HEK293 (cell line): ENCODE measurements around the gene RCOR1.

Experiments used
- CTCF ChIA-PET: fragments of 350-600 bp; formaldehyde crosslinking; extraction: SDS; loops from one replicate; lab custom pipeline; 2021; ENCODE audit warnings: antibody characterized with exemption; lab: Yijun Ruan, JAX
- POLR2A ChIA-PET: fragments of 300-600 bp; formaldehyde crosslinking; extraction: SDS; loops from one replicate; lab custom pipeline; 2020; ENCODE audit warnings: antibody characterized with exemption, inconsistent platforms; lab: Yijun Ruan, JAX
- H3K27ac ChIP-seq: fragments of 200-500 bp; sonication (Bioruptor generic); 2 replicates; pipeline ENCODE4 v1.5.1; 2014; ENCODE audit warnings: low read depth, low read length, control low read depth, inconsistent platforms; ENCODE audit errors: extremely low read depth
- H3K36me3 ChIP-seq, 2 experiments: fragments of 200-500 bp in 1 of 2; sonication (Bioruptor generic) in 1 of 2; 1 replicate in 1 of 2; 2 replicates in 1 of 2; pipeline ENCODE4 v1.5.1; 2014 to 2017; ENCODE audit warnings: inconsistent platforms in 2 of 2, low read length in 2 of 2; ENCODE audit not compliant: control insufficient read depth in 2 of 2, insufficient read depth in 1 of 2
- H3K4me1 ChIP-seq: fragments of 200-500 bp; sonication (Bioruptor generic); 2 replicates; pipeline ENCODE4 v1.5.1; 2014; ENCODE audit warnings: mild to moderate bottlenecking, low read length, inconsistent platforms; ENCODE audit not compliant: control insufficient read depth, insufficient read depth
- H3K4me3 ChIP-seq: 2 replicates; pipeline ENCODE4 v1.5.1; 2011; ENCODE audit warnings: low read depth, mild to moderate bottlenecking, control low read depth, low read length, moderate library complexity
- H3K9me3 ChIP-seq: fragments of 200-500 bp; sonication (Bioruptor generic); 2 replicates; pipeline ENCODE4 v1.5.1; 2014; ENCODE audit warnings: low read depth, low read length, inconsistent platforms; ENCODE audit not compliant: control insufficient read depth, insufficient read depth
- GFI1B ChIP-seq: fragments of 450-650 bp; formaldehyde crosslinking; IDR thresholded peaks from 2 replicates; pipeline ENCODE4 v1.5.1; 2016; ENCODE audit warnings: missing biosample characterization, missing genetic modification characterization
- GLI2 ChIP-seq: fragments of 450-650 bp; formaldehyde crosslinking; IDR thresholded peaks from 2 replicates; pipeline ENCODE4; 2017; ENCODE audit warnings: missing biosample characterization, missing genetic modification characterization, low read depth, borderline replicate concordance
- GLI4 ChIP-seq: fragments of 450-650 bp; formaldehyde crosslinking; IDR thresholded peaks from 2 replicates; pipeline ENCODE4 v1.5.1; 2016; ENCODE audit warnings: missing biosample characterization, missing genetic modification characterization
- HOXD13 ChIP-seq: sonication (generic); formaldehyde crosslinking; IDR thresholded peaks from 2 replicates; pipeline ENCODE4 v1.8.0; 2022; ENCODE audit warnings: missing genetic modification reagents, borderline replicate concordance
- KLF10 ChIP-seq: fragments of 450-650 bp; IDR thresholded peaks from 2 replicates; pipeline ENCODE4 v1.5.1; 2018; ENCODE audit warnings: missing biosample characterization, mild to moderate bottlenecking, missing genetic modification characterization
- MEIS1 ChIP-seq: sonication (generic); formaldehyde crosslinking; IDR thresholded peaks from 2 replicates; pipeline ENCODE4 v1.8.1; 2022; ENCODE audit warnings: missing genetic modification reagents, mild to moderate bottlenecking, borderline replicate concordance
- OVOL3 ChIP-seq: fragments of 450-650 bp; formaldehyde crosslinking; IDR thresholded peaks from 2 replicates; pipeline ENCODE4 v1.5.1; 2016; ENCODE audit warnings: missing biosample characterization, missing genetic modification characterization
- SCRT2 ChIP-seq: fragments of 450-650 bp; formaldehyde crosslinking; IDR thresholded peaks from 2 replicates; pipeline ENCODE4 v1.5.1; 2016; ENCODE audit warnings: missing biosample characterization, missing genetic modification characterization
- SP3 ChIP-seq: fragments of 450-650 bp; formaldehyde crosslinking; IDR thresholded peaks from 2 replicates; pipeline ENCODE4 v1.5.1; 2016; ENCODE audit warnings: missing biosample characterization, missing genetic modification characterization
- ZBTB21 ChIP-seq: fragments of 450-650 bp; formaldehyde crosslinking; IDR thresholded peaks from 2 replicates; pipeline ENCODE4 v1.5.1; 2017; ENCODE audit warnings: missing biosample characterization, missing genetic modification characterization
- ZBTB8A ChIP-seq: fragments of 450-650 bp; formaldehyde crosslinking; IDR thresholded peaks from 2 replicates; pipeline ENCODE4 v1.5.1; 2016; ENCODE audit warnings: missing biosample characterization, missing genetic modification characterization
- ZNF138 ChIP-seq: fragments of 450-650 bp; formaldehyde crosslinking; IDR thresholded peaks from 2 replicates; pipeline ENCODE4 v1.5.1; 2016; ENCODE audit warnings: missing biosample characterization, missing genetic modification characterization, borderline replicate concordance
- ZNF16 ChIP-seq: fragments of 450-650 bp; formaldehyde crosslinking; IDR thresholded peaks from 2 replicates; pipeline ENCODE4 v1.5.1; 2016; ENCODE audit warnings: low read depth, missing biosample characterization, missing genetic modification characterization
- ZNF266 ChIP-seq: fragments of 450-650 bp; formaldehyde crosslinking; IDR thresholded peaks from 2 replicates; pipeline ENCODE4 v1.5.1; 2016; ENCODE audit warnings: missing biosample characterization, missing genetic modification characterization, low read depth
- ZNF302 ChIP-seq: fragments of 450-650 bp; formaldehyde crosslinking; IDR thresholded peaks from 2 replicates; pipeline ENCODE4 v1.5.1; 2016; ENCODE audit warnings: missing biosample characterization, missing genetic modification characterization, low read depth
- ZNF394 ChIP-seq: fragments of 450-650 bp; formaldehyde crosslinking; IDR thresholded peaks from 2 replicates; pipeline ENCODE4 v1.5.1; 2016; ENCODE audit warnings: missing biosample characterization, missing genetic modification characterization, mild to moderate bottlenecking, moderate library complexity, borderline replicate concordance
- ZNF416 ChIP-seq: fragments of 450-650 bp; formaldehyde crosslinking; IDR thresholded peaks from 2 replicates; pipeline ENCODE4 v1.5.1; 2016; ENCODE audit warnings: missing biosample characterization, missing genetic modification characterization
- ZNF423 ChIP-seq: fragments of 450-650 bp; formaldehyde crosslinking; IDR thresholded peaks from 2 replicates; pipeline ENCODE4 v1.5.1; 2016; ENCODE audit warnings: missing biosample characterization, missing genetic modification characterization
- ZNF433 ChIP-seq: fragments of 450-650 bp; formaldehyde crosslinking; IDR thresholded peaks from 2 replicates; pipeline ENCODE4 v1.5.1; 2016; ENCODE audit warnings: missing biosample characterization, missing genetic modification characterization, low read depth
- ZNF530 ChIP-seq: fragments of 450-650 bp; formaldehyde crosslinking; IDR thresholded peaks from 2 replicates; pipeline ENCODE4 v1.5.1; 2016; ENCODE audit warnings: low read depth, missing biosample characterization, missing genetic modification characterization
- ZNF555 ChIP-seq: fragments of 450-650 bp; formaldehyde crosslinking; conservative IDR thresholded peaks from 2 replicates; pipeline ENCODE4 v1.5.1; 2017; ENCODE audit warnings: missing biosample characterization, mild to moderate bottlenecking, missing genetic modification characterization, inconsistent platforms
- ZNF558 ChIP-seq: fragments of 450-650 bp; formaldehyde crosslinking; IDR thresholded peaks from 2 replicates; pipeline ENCODE4 v1.5.1; 2016; ENCODE audit warnings: missing biosample characterization, missing genetic modification characterization
- ZNF610 ChIP-seq: fragments of 450-650 bp; formaldehyde crosslinking; IDR thresholded peaks from 2 replicates; pipeline ENCODE4 v1.5.1; 2016; ENCODE audit warnings: missing biosample characterization, missing genetic modification characterization, borderline replicate concordance
- ZNF623 ChIP-seq: fragments of 450-650 bp; formaldehyde crosslinking; IDR thresholded peaks from 2 replicates; pipeline ENCODE4 v1.5.1; 2016; ENCODE audit warnings: missing biosample characterization, missing genetic modification characterization
- ZNF629 ChIP-seq: fragments of 450-650 bp; formaldehyde crosslinking; IDR thresholded peaks from 2 replicates; pipeline ENCODE4 v1.5.1; 2017; ENCODE audit warnings: missing biosample characterization, missing genetic modification characterization
- ZNF654 ChIP-seq: fragments of 450-650 bp; formaldehyde crosslinking; IDR thresholded peaks from 2 replicates; pipeline ENCODE4 v1.5.1; 2016; ENCODE audit warnings: low read depth, missing biosample characterization, missing genetic modification characterization
- ZNF664 ChIP-seq: fragments of 450-650 bp; formaldehyde crosslinking; IDR thresholded peaks from 2 replicates; pipeline ENCODE4 v1.5.1; 2016; ENCODE audit warnings: missing biosample characterization, missing genetic modification characterization
- ZNF701 ChIP-seq: fragments of 450-650 bp; formaldehyde crosslinking; IDR thresholded peaks from 2 replicates; pipeline ENCODE4 v1.5.1; 2016; ENCODE audit warnings: missing biosample characterization, missing genetic modification characterization
- ZNF777 ChIP-seq: fragments of 450-650 bp; formaldehyde crosslinking; IDR thresholded peaks from 2 replicates; pipeline ENCODE4 v1.5.1; 2017; ENCODE audit warnings: missing biosample characterization, missing genetic modification characterization, borderline replicate concordance
- ZNF830 ChIP-seq: fragments of 450-650 bp; IDR thresholded peaks from 2 replicates; pipeline ENCODE4 v1.5.0; 2018; ENCODE audit warnings: missing biosample characterization, missing genetic modification characterization, low read depth, mild to moderate bottlenecking, moderate library complexity
- ZSCAN30 ChIP-seq: fragments of 450-650 bp; IDR thresholded peaks from 2 replicates; pipeline ENCODE4 v1.5.1; 2018; ENCODE audit warnings: missing biosample characterization, mild to moderate bottlenecking, missing genetic modification characterization, moderate library complexity
- TF ChIP-seq, protein P1 (sequence below): IDR thresholded peaks from 2 replicates; pipeline ENCODE4 v1.6.1; 2011; ENCODE audit warnings: mild to moderate bottlenecking, low read depth, low read length, borderline replicate concordance
- TF ChIP-seq, protein P2 (sequence below): fragments of 450-650 bp; formaldehyde crosslinking; IDR thresholded peaks from 2 replicates; pipeline ENCODE4 v1.5.1; 2016; ENCODE audit warnings: missing biosample characterization, missing genetic modification characterization
- TF ChIP-seq, protein P3 (sequence below): fragments of 450-650 bp; formaldehyde crosslinking; IDR thresholded peaks from 2 replicates; pipeline ENCODE4 v1.5.1; 2016; ENCODE audit warnings: missing biosample characterization, missing genetic modification characterization

The RCOR1 gene

DNA sequence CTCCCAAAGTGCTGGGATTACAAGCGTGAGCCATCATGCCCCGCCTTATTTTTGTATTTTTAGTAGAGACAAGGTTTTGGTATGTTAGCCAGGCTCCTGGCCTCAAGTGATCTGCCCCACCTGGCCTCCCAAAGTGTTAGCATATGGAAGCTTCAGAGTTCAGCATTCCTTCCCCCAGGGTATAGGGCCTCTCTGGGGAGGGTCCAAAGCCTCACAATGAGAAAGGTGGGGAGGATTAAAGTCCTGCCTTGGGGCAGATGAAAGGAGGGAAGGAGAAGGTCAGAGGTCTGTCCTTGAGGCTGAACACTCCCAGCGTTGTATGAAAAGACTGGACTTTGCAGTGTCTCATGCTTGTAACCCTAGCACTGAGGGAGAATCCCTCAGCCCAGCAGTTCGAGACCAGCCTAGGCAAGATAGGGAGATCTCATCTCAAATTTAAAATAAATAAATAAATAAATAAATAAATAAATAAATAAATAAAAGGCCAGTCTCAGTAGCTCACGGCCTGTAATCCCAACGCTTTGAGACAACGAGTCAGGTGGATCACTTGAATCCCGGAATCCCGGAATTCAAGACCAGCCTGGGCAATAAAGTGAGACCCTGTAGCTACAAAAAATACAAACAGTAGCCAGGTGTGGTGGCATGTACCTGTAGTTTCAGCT lies 22.0 kb upstream of the RCOR1 start:
- Histone ChIP-seq H3K9me3 (no peaks in the 10 kb centered on the region), H3K4me3 (no peak overlapping the region), H3K36me3 (no peaks in the 10 kb centered on the region), H3K4me1 (no peaks in the 10 kb centered on the region), H3K27ac (no peak overlapping the region)
- ChIA-PET CTCF (interaction anchor here (0.9 kb wide), 1 partner anchor 24 kb away, joined by 6 read pairs; no protein-coding TSS in a partner anchor), POLR2A (no interaction called here)
- TF ChIP-seq ZNF629 (tag by site-specific recombination) = peak; percentile 46
- TF ChIP-seq ZNF777 (tag by site-specific recombination) = no peak
- TF ChIP-seq ZBTB21 = peak; percentile 47; the same call in 1 of the 2 replicates
- TF ChIP-seq ZNF654 (tag by site-specific recombination) = peak; percentile 28; the same call in 1 of the 2 replicates
- TF ChIP-seq GLI4 (tag by site-specific recombination) = no peak
- no peak for TF ChIP-seq ZNF701 (tag by site-specific recombination)
- TF ChIP-seq, protein P1, sequence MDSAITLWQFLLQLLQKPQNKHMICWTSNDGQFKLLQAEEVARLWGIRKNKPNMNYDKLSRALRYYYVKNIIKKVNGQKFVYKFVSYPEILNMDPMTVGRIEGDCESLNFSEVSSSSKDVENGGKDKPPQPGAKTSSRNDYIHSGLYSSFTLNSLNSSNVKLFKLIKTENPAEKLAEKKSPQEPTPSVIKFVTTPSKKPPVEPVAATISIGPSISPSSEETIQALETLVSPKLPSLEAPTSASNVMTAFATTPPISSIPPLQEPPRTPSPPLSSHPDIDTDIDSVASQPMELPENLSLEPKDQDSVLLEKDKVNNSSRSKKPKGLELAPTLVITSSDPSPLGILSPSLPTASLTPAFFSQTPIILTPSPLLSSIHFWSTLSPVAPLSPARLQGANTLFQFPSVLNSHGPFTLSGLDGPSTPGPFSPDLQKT = no peak
- no peak for TF ChIP-seq ZNF16 (tag by site-specific recombination)
- TF ChIP-seq ZNF302 (tag by site-specific recombination) = no peak
- TF ChIP-seq ZNF555 (tag by site-specific recombination) = peak; percentile 76
- peak; percentile 24; the same call in 1 of the 2 replicates for TF ChIP-seq OVOL3
- TF ChIP-seq ZNF610 (tag by site-specific recombination) = no peak
- TF ChIP-seq SCRT2 (tag by site-specific recombination) = no peak
- no peak for TF ChIP-seq MEIS1 (CRISPR knock-in tag)
- TF ChIP-seq ZNF623 (tag by site-specific recombination) = peak; percentile 72
- no peak for TF ChIP-seq KLF10 (tag by site-specific recombination)
- peak; percentile 86 for TF ChIP-seq ZNF433
- peak; percentile 42; the same call in 1 of the 2 replicates for TF ChIP-seq ZNF664
- TF ChIP-seq, protein P2, sequence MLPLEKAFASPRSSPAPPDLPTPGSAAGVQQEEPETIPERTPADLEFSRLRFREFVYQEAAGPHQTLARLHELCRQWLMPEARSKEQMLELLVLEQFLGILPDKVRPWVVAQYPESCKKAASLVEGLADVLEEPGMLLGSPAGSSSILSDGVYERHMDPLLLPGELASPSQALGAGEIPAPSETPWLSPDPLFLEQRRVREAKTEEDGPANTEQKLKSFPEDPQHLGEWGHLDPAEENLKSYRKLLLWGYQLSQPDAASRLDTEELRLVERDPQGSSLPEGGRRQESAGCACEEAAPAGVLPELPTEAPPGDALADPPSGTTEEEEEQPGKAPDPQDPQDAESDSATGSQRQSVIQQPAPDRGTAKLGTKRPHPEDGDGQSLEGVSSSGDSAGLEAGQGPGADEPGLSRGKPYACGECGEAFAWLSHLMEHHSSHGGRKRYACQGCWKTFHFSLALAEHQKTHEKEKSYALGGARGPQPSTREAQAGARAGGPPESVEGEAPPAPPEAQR (tag by site-specific recombination) = no peak
- no peak for TF ChIP-seq ZNF416 (tag by site-specific recombination)
- peak; percentile 17; the same call in 1 of the 2 replicates for TF ChIP-seq ZNF530 (tag by site-specific recombination)
- peak; percentile 44; the same call in 1 of the 2 replicates for TF ChIP-seq GLI2 (tag by site-specific recombination)
- TF ChIP-seq ZNF138 (tag by site-specific recombination) = no peak
- TF ChIP-seq HOXD13 = no peak
- TF ChIP-seq, protein P3, sequence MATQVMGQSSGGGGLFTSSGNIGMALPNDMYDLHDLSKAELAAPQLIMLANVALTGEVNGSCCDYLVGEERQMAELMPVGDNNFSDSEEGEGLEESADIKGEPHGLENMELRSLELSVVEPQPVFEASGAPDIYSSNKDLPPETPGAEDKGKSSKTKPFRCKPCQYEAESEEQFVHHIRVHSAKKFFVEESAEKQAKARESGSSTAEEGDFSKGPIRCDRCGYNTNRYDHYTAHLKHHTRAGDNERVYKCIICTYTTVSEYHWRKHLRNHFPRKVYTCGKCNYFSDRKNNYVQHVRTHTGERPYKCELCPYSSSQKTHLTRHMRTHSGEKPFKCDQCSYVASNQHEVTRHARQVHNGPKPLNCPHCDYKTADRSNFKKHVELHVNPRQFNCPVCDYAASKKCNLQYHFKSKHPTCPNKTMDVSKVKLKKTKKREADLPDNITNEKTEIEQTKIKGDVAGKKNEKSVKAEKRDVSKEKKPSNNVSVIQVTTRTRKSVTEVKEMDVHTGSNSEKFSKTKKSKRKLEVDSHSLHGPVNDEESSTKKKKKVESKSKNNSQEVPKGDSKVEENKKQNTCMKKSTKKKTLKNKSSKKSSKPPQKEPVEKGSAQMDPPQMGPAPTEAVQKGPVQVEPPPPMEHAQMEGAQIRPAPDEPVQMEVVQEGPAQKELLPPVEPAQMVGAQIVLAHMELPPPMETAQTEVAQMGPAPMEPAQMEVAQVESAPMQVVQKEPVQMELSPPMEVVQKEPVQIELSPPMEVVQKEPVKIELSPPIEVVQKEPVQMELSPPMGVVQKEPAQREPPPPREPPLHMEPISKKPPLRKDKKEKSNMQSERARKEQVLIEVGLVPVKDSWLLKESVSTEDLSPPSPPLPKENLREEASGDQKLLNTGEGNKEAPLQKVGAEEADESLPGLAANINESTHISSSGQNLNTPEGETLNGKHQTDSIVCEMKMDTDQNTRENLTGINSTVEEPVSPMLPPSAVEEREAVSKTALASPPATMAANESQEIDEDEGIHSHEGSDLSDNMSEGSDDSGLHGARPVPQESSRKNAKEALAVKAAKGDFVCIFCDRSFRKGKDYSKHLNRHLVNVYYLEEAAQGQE (tag by site-specific recombination) = peak; percentile 40; the same call in 1 of the 2 replicates
- TF ChIP-seq ZNF830 (tag by site-specific recombination) = no peak
- TF ChIP-seq SP3 (tag by site-specific recombination) = no peak
- TF ChIP-seq ZNF558 (tag by site-specific recombination) = peak; percentile 76
- TF ChIP-seq ZSCAN30 (tag by site-specific recombination) = no peak
- peak; percentile 70; the same call in 1 of the 2 replicates for TF ChIP-seq ZBTB8A
- TF ChIP-seq ZNF423 (tag by site-specific recombination) = no peak
- peak; percentile 90 for TF ChIP-seq ZNF394 (tag by site-specific recombination)
- peak; percentile 65; the same call in 1 of the 2 replicates for TF ChIP-seq ZNF266 (tag by site-specific recombination)
- TF ChIP-seq GFI1B (tag by site-specific recombination) = no peak
